Osteocyte (in vitro differentiated cells): ENCODE results near the gene DDX5. TPM values are rescaled to one million over a fixed set of nuclear protein-coding genes. Genes with fewer than 3 reads are reported as not detected.

Experiments used
- DNase-seq: peaks from one replicate; pipeline ENCODE4 v3.0.0; 2021; ENCODE audit warnings: mixed read lengths; ENCODE audit not compliant: unreplicated experiment; ENCODE audit errors: extremely low spot score
- H3K27ac Mint-ChIP-seq: one replicate; pipeline ENCODE4 v1.8.0; 2021; ENCODE audit warnings: mild to moderate bottlenecking, mixed read lengths; ENCODE audit not compliant: unreplicated experiment
- H3K27me3 Mint-ChIP-seq: one replicate; pipeline ENCODE4 v1.8.0; 2021; ENCODE audit warnings: mixed read lengths; ENCODE audit not compliant: unreplicated experiment
- H3K36me3 Mint-ChIP-seq: one replicate; pipeline ENCODE4 v1.8.0; 2021; ENCODE audit warnings: mixed read lengths; ENCODE audit not compliant: unreplicated experiment
- H3K4me1 Mint-ChIP-seq: one replicate; pipeline ENCODE4 v1.8.0; 2021; ENCODE audit warnings: mixed read lengths; ENCODE audit not compliant: unreplicated experiment
- H3K4me3 Mint-ChIP-seq: one replicate; pipeline ENCODE4 v1.8.0; 2021; ENCODE audit warnings: mild to moderate bottlenecking, moderate library complexity, mixed read lengths; ENCODE audit not compliant: unreplicated experiment
- H3K9me3 Mint-ChIP-seq: one replicate; pipeline ENCODE4 v1.8.0; 2021; ENCODE audit warnings: mixed read lengths; ENCODE audit not compliant: unreplicated experiment
- CTCF ChIP-seq: fragments of 200-600 bp; sonication (generic); IDR thresholded peaks from 2 replicates; pipeline ENCODE4 v1.5.0; 2021; ENCODE audit warnings: antibody characterized with exemption, mild to moderate bottlenecking, moderate library complexity
- long read RNA-seq: library from polyadenylated mRNA; unstranded; transcript quantifications from one replicate; pipeline ENCODE4 v2.0.0, GENCODE V29; 2021
- total RNA-seq: library from RNA; stranded (reverse); gene quantifications from 2 replicates; pipeline ENCODE4 v1.2.1, GENCODE V29; 2021

The DDX5 gene
- 689 and 816 TPM in 2 replicates for total RNA-seq
- long read RNA-seq, transcript DDX5-215 (12 exons, 3,558 nt) = minor isoform, 280 of 6,867 reads
- long read RNA-seq, transcript DDX5-234 (2 exons, 923 nt) = minor isoform, 5 of 6,867 reads
- long read RNA-seq, transcript DDX5-210 (13 exons, 2,021 nt) = minor isoform, 10 of 6,867 reads
- long read RNA-seq, transcript DDX5-201 (13 exons, 2,554 nt) = major isoform, 5,616 of 6,867 reads
- long read RNA-seq, partial matches to known transcripts = 627 of 6,867 reads
- long read RNA-seq, other reads (novel, unspliced or antisense) = 329 of 6,867 reads

- H3K27me3 Mint-ChIP-seq = no peaks in the 10 kb centered on the region
- no peaks in the 10 kb centered on the region for H3K9me3 Mint-ChIP-seq
- peak within 1 kb of the TSS; percentile 100 for H3K4me3 Mint-ChIP-seq
- peak; percentile 98 for DNase-seq
- peak within 1 kb of the TSS; percentile 100 for H3K27ac Mint-ChIP-seq
- H3K36me3 Mint-ChIP-seq = peaks cover 55% of the 10 kb centered on the region
- TF ChIP-seq CTCF = no peak
- peaks cover 42% of the 10 kb centered on the region for H3K4me1 Mint-ChIP-seq
Measured at GRCh38 chr17:64506201-64506575, at the start of gene DDX5. Gene DDX5, minus strand, starts transcription at chr17:64506289. Its CDS starts 170 bp downstream, at chr17:64506119.

- Mint-ChIP-seq H3K4me3 (no peak overlapping the region), H3K27ac (no peak overlapping the region), H3K4me1 (peaks cover 1% of the 10 kb centered on the region), H3K9me3 (no peaks in the 10 kb centered on the region), H3K36me3 (peaks cover 36% of the 10 kb centered on the region), H3K27me3 (no peaks in the 10 kb centered on the region)
- DNase-seq = no peak
- no peak for TF ChIP-seq CTCF
Measured at GRCh38 chr17:64555281-64555680, 49.2 kb upstream of the DDX5 start.

GRCh38 chr17:64554028-64554637 is 48.0 kb upstream of the DDX5 start:
- peaks cover 1% of the 10 kb centered on the region for H3K4me1 Mint-ChIP-seq
- no peaks in the 10 kb centered on the region for H3K27me3 Mint-ChIP-seq
- no peak for DNase-seq
- H3K36me3 Mint-ChIP-seq = peaks cover 36% of the 10 kb centered on the region
- TF ChIP-seq CTCF = no peak
- no peak overlapping the region for H3K4me3 Mint-ChIP-seq
- no peak overlapping the region for H3K27ac Mint-ChIP-seq
- H3K9me3 Mint-ChIP-seq = no peaks in the 10 kb centered on the region

GRCh38 chr17:64551461-64551860 is 45.4 kb upstream of the DDX5 start:
- H3K4me3 Mint-ChIP-seq = no peak overlapping the region
- no peak for DNase-seq
- peak overlapping the region; percentile 18 for H3K27ac Mint-ChIP-seq

More at GRCh38 chr17:64551461-64551860, 45.4 kb upstream of the DDX5 start:
- H3K27me3 Mint-ChIP-seq = no peaks in the 10 kb centered on the region
- H3K4me1 Mint-ChIP-seq = peaks cover 1% of the 10 kb centered on the region
- TF ChIP-seq CTCF = no peak
- no peaks in the 10 kb centered on the region for H3K9me3 Mint-ChIP-seq
- H3K36me3 Mint-ChIP-seq = peaks cover 34% of the 10 kb centered on the region
